Colonic mucosa (tissue), 4 donors: Measurements from ENCODE around the gene MYH11. TPM values are rescaled to one million over a fixed set of nuclear protein-coding genes. Genes with fewer than 3 reads are reported as not detected.
"Not testable (repeated sequence)": the region's sequence is repeated elsewhere in the genome, so short reads cannot be mapped to it uniquely, and the experiment has no call there.

Experiments used
- DNase-seq: peaks from one replicate; pipeline ENCODE4 v3.0.0-alpha.2; 2020
- H3K27ac ChIP-seq: fragments of 200-600 bp; one replicate; pipeline ENCODE4 v1.8.0; 2021
- H3K27me3 ChIP-seq: fragments of 200-600 bp; one replicate; pipeline ENCODE4 v1.8.0; 2021
- H3K36me3 ChIP-seq: fragments of 200-600 bp; one replicate; pipeline ENCODE4 v1.8.0; 2021
- H3K4me1 ChIP-seq: fragments of 200-600 bp; one replicate; pipeline ENCODE4 v1.8.0; 2021; ENCODE audit warnings: mild to moderate bottlenecking
- H3K4me3 ChIP-seq: fragments of 200-600 bp; one replicate; pipeline ENCODE4 v1.8.0; 2021
- H3K9ac ChIP-seq, 2 donors: one replicate each; pipeline ENCODE4 v1.7.0; 2013; ENCODE audit warnings: control low read depth in 2 of 2, low read depth in 2 of 2, low read length in 2 of 2
- H3K9me3 ChIP-seq: fragments of 200-600 bp; one replicate; pipeline ENCODE4 v1.8.0; 2021
- CTCF ChIP-seq: fragments of 200-600 bp; IDR thresholded peaks from one replicate; pipeline ENCODE4 v1.8.0; 2022; ENCODE audit warnings: antibody characterized with exemption, mild to moderate bottlenecking
- intact Hi-C: fragments of 100-400 bp; cut with DNase I; formaldehyde crosslinking; loops from one replicate; pipeline ENCODE4 v1.14.1; 2022
- total RNA-seq, 2 donors: library from RNA; stranded (reverse); fragmentation: NEBNext Ultra II Directional in 1 of 2; extraction: Animal tissue kit (Norgen Biotek cat#: 25700) in 1 of 2; gene quantifications; one replicate each; pipeline ENCODE4 v1.2.1, GENCODE V29; 2021
- donor health status: healthy.
- donor health status: DM: no; HTN: no; CAD: no.
- donor health status: DM: no; HTN: no; CAD: no.

Gene MYH11
- total RNA-seq, 2 donors from 2014 or later, result 30.0 to 770 TPM

DNA sequence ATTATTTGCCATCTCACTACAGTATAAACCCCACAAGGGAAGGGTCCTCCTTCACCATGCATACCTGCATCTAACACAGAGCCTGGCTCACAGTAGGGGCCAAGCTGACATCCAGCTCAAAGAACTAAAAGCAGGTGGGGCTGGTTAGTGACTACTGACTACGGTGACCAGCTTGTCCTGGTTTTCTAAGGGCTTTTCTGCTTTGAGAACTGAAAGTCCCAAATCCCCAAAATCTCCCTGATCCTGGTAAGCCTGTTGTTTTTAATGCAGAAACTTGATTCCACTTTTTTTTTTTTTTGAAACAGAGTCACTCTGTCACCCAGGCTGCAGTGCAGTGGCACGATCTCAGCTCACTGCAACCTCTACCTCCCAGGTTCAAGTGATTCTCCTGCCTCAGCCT lies 117.4 kb downstream of the MYH11 start:
- H3K4me1 ChIP-seq, result no peaks in the 10 kb centered on the region
- no peaks in the 10 kb centered on the region for H3K27me3 ChIP-seq
- TF ChIP-seq CTCF, result no peak
- H3K9ac ChIP-seq, result no peak overlapping the region
- no peak overlapping the region for H3K4me3 ChIP-seq
- no peaks in the 10 kb centered on the region for H3K36me3 ChIP-seq
- no peaks in the 10 kb centered on the region for H3K9me3 ChIP-seq
- DNase-seq, result no peak
- intact Hi-C loops, result no loop called here
- H3K27ac ChIP-seq, result no peak overlapping the region

GRCh38 chr16:15737140-15737644 lies 119.6 kb downstream of the MYH11 start:
- Histone ChIP-seq H3K36me3 (no peaks in the 10 kb centered on the region), H3K9me3 (no peaks in the 10 kb centered on the region), H3K4me1 (no peaks in the 10 kb centered on the region), H3K9ac (no peak overlapping the region), H3K27ac (no peak overlapping the region), H3K4me3 (no peak overlapping the region), H3K27me3 (no peaks in the 10 kb centered on the region)
- TF ChIP-seq CTCF, result no peak
- DNase-seq, result no peak
- intact Hi-C loops, result no loop called here

- intact Hi-C loops, result no loop called here
- H3K9me3 ChIP-seq, result no peaks in the 10 kb centered on the region
- DNase-seq, result no peak
- H3K27ac ChIP-seq, result no peak overlapping the region
- H3K27me3 ChIP-seq, result no peaks in the 10 kb centered on the region
- H3K9ac ChIP-seq, result no peak overlapping the region
- TF ChIP-seq CTCF, result no peak
- H3K36me3 ChIP-seq, result no peaks in the 10 kb centered on the region
- no peaks in the 10 kb centered on the region for H3K4me1 ChIP-seq
- no peak overlapping the region for H3K4me3 ChIP-seq
Observed at GRCh38 chr16:15736529-15736928, 120.3 kb downstream of the MYH11 start.

DNA sequence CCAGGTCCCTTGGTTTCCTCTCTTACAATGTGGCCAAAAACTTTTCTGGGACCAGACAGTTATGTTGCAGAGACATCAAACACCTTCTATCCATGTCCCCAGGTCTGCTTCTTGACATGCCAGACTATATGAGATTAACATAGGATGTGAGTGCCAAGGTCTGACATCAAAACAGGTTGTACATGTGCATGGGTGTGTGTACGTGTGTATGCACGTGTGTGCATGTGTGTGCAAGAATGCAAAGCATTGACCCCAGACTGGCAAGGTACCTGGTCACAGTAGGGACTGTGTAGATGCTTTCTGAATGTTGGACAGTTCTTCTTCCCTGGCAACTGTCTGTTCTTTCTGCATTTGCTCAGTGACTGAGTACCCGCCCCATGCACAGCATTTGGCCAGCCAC lies 121.2 kb downstream of the MYH11 start:
- H3K9ac ChIP-seq, result no peak overlapping the region
- no peak overlapping the region for H3K4me3 ChIP-seq
- no peak overlapping the region for H3K27ac ChIP-seq
- H3K4me1 ChIP-seq, result no peaks in the 10 kb centered on the region
- H3K9me3 ChIP-seq, result no peaks in the 10 kb centered on the region
- H3K27me3 ChIP-seq, result no peaks in the 10 kb centered on the region
- intact Hi-C loops, result no loop called here
- no peak for TF ChIP-seq CTCF
- no peak for DNase-seq
- H3K36me3 ChIP-seq, result no peaks in the 10 kb centered on the region

DNA sequence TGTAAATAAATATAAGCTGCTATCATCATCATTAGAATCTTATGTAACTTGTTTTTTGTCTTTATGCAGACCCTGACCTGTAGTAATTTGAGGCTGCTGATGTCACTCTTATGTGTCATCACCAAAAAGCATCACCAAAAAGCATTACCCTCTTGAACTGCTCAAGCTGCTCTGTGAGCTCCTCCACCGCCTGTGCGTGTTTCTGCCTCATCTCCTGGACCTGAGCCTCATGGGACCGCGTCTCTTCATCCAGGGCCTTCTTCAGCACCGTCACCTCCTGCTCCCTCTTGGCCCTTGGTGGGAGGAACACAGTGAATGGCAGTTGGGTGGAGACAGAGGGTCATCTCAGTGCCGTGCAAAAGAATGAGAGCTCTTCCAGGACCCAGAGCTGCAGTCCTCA lies 124.4 kb downstream of the MYH11 start:
- Histone ChIP-seq H3K27me3 (no peaks in the 10 kb centered on the region), H3K4me3 (no peak overlapping the region), H3K9ac (no peak overlapping the region), H3K4me1 (no peaks in the 10 kb centered on the region), H3K27ac (no peak overlapping the region), H3K36me3 (no peaks in the 10 kb centered on the region), H3K9me3 (no peaks in the 10 kb centered on the region)
- no peak for DNase-seq
- intact Hi-C loops, result no loop called here
- TF ChIP-seq CTCF, result no peak

GRCh38 chr16:15729152-15729551 lies 127.7 kb downstream of the MYH11 start:
- TF ChIP-seq CTCF, result no peak
- intact Hi-C loops, result no loop called here
- Histone ChIP-seq H3K27ac (no peak overlapping the region), H3K9ac (no peak overlapping the region), H3K27me3 (no peaks in the 10 kb centered on the region), H3K4me1 (no peaks in the 10 kb centered on the region), H3K9me3 (no peaks in the 10 kb centered on the region), H3K4me3 (no peak overlapping the region), H3K36me3 (peaks cover 6% of the 10 kb centered on the region)
- no peak for DNase-seq

GRCh38 chr16:15727697-15728096 lies 129.1 kb downstream of the MYH11 start:
- H3K27ac ChIP-seq, H3K4me1 ChIP-seq, H3K9me3 ChIP-seq, H3K4me3 ChIP-seq, H3K9ac ChIP-seq, DNase-seq, H3K36me3 ChIP-seq, H3K27me3 ChIP-seq, intact Hi-C loops: not testable (repeated sequence)
